GM19372 (cell line): ENCODE data around the gene C7.

Experiments
- ATAC-seq: cut with Tn5 transposase; IDR thresholded peaks from one replicate; pipeline ENCODE4 v1.9.1; 2021; ENCODE audit warnings: mild to moderate bottlenecking, low read depth, moderate library complexity; ENCODE audit not compliant: unreplicated experiment

The C7 gene

GRCh38 chr5:40915341-40915926 is 6.1 kb downstream of the C7 start:
- ATAC-seq, result no peak

GRCh38 chr5:40916226-40916625 is 6.9 kb downstream of the C7 start:
- ATAC-seq, result no peak

- no peak for ATAC-seq
These were observed 19.7 kb downstream of the C7 start for GRCh38 chr5:40928886-40929448.

- no peak for ATAC-seq
These were observed 23.5 kb downstream of the C7 start for GRCh38 chr5:40932766-40933165.

GRCh38 chr5:40937075-40937474 is 27.8 kb downstream of the C7 start:
- no peak for ATAC-seq

- no peak for ATAC-seq
These were observed 30.5 kb downstream of the C7 start for GRCh38 chr5:40939753-40940152.

GRCh38 chr5:40945111-40945510 is 35.8 kb downstream of the C7 start:
- no peak for ATAC-seq

GRCh38 chr5:40955313-40955712 is 46.0 kb downstream of the C7 start:
- no peak for ATAC-seq

- no peak for ATAC-seq
These were observed 47.8 kb downstream of the C7 start for GRCh38 chr5:40957048-40957447.

GRCh38 chr5:40958811-40959210 is 49.5 kb downstream of the C7 start:
- ATAC-seq, result no peak

GRCh38 chr5:40960037-40960436 is 50.7 kb downstream of the C7 start:
- no peak for ATAC-seq

GRCh38 chr5:40962207-40962955 is 53.1 kb downstream of the C7 start:
- no peak for ATAC-seq

- ATAC-seq, result no peak
These were observed 63.1 kb downstream of the C7 start for GRCh38 chr5:40972434-40972833.

GRCh38 chr5:40973364-40974004 is 64.2 kb downstream of the C7 start:
- ATAC-seq, result no peak

GRCh38 chr5:40976041-40976440 is 66.7 kb downstream of the C7 start:
- ATAC-seq, result no peak

- ATAC-seq, result no peak
These were observed 67.5 kb downstream of the C7 start for GRCh38 chr5:40976836-40977235.

- ATAC-seq, result no peak
These were observed 72.1 kb downstream of the C7 start for GRCh38 chr5:40981420-40981819.

GRCh38 chr5:40983781-40984180 is 74.5 kb downstream of the C7 start:
- no peak for ATAC-seq

- ATAC-seq, result no peak
These were observed 75.6 kb downstream of the C7 start for GRCh38 chr5:40984884-40985283.

GRCh38 chr5:40985501-40985900 is 76.2 kb downstream of the C7 start:
- ATAC-seq, result no peak

GRCh38 chr5:40986666-40987065 is 77.4 kb downstream of the C7 start:
- no peak for ATAC-seq

GRCh38 chr5:40987349-40987748 is 78.1 kb downstream of the C7 start:
- ATAC-seq, result no peak
